RWPE1 (cell line): ENCODE measurements around the gene C5orf15.

ENCODE experiments used
- CTCF ChIA-PET: fragments of 350-600 bp; sonication (Branson Sonifier 250); formaldehyde crosslinking; extraction: SDS; loops from one replicate; lab custom pipeline; 2021; lab: Yijun Ruan, JAX
- POLR2A ChIA-PET: fragments of 400-600 bp; formaldehyde crosslinking; extraction: SDS; loops from one replicate; lab custom pipeline; 2020; ENCODE audit warnings: antibody characterized with exemption; ENCODE audit not compliant: low non-redundant PET; lab: Yijun Ruan, JAX
- DNase-seq: peaks from one replicate; pipeline ENCODE4 v3.0.0; 2012; ENCODE audit warnings: low spot score
- H3K27ac ChIP-seq: fragments of 450-650 bp; 2 replicates; pipeline ENCODE4 v1.5.1; 2017
- TF ChIP-seq, protein P1 (sequence below): fragments of 450-650 bp; conservative IDR thresholded peaks from 2 replicates; pipeline ENCODE4 v1.5.1; 2017; ENCODE audit warnings: low read depth, mild to moderate bottlenecking

Gene C5orf15

DNA sequence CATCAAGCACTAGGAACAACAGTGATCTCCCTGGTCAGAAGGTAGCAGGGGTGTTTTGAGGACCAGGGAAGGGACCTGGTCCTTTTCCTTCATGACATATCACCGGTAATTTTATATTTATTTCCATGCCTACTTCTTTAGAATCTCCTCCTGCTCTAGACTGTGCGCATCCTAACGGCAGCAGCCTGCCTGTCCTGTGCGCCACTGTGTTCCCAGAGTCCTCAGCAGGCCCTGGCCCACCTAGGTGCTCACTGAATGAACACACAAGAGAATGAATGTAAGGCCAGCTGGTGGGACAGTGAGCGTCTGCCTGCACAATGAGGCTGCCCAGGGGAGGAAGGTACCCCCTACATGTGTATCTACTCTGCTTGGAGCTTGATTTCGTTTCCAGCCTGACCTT lies 51.5 kb downstream of the C5orf15 start:
- TF ChIP-seq, protein P1, sequence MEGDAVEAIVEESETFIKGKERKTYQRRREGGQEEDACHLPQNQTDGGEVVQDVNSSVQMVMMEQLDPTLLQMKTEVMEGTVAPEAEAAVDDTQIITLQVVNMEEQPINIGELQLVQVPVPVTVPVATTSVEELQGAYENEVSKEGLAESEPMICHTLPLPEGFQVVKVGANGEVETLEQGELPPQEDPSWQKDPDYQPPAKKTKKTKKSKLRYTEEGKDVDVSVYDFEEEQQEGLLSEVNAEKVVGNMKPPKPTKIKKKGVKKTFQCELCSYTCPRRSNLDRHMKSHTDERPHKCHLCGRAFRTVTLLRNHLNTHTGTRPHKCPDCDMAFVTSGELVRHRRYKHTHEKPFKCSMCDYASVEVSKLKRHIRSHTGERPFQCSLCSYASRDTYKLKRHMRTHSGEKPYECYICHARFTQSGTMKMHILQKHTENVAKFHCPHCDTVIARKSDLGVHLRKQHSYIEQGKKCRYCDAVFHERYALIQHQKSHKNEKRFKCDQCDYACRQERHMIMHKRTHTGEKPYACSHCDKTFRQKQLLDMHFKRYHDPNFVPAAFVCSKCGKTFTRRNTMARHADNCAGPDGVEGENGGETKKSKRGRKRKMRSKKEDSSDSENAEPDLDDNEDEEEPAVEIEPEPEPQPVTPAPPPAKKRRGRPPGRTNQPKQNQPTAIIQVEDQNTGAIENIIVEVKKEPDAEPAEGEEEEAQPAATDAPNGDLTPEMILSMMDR, result no peak
- no peak for DNase-seq
- ChIA-PET POLR2A (no interaction called here), CTCF (no interaction called here)
- H3K27ac ChIP-seq, result no peak overlapping the region

DNA sequence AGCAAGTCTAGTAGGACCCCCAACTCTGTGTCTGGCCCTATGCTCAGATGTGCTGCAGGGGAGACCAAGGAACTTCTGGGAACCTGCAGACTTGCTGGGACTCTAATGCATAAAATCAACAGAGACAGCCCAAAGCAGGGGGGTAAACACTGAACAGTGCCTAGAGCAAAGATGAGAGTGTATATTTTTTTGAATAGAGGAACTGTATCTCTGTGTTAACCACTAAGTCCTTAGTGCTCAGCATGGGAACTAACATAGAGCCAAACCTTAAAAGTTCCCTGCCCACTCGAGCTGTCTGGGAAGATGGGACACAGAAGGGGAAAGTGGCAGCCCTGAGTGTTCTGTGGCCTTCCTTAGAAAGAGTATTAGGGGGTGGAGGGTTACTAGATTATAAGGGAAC lies 51.9 kb downstream of the C5orf15 start:
- ChIA-PET CTCF (no interaction called here), POLR2A (no interaction called here)
- DNase-seq, result no peak
- TF ChIP-seq, protein P1, result no peak
- H3K27ac ChIP-seq, result no peak overlapping the region

DNA sequence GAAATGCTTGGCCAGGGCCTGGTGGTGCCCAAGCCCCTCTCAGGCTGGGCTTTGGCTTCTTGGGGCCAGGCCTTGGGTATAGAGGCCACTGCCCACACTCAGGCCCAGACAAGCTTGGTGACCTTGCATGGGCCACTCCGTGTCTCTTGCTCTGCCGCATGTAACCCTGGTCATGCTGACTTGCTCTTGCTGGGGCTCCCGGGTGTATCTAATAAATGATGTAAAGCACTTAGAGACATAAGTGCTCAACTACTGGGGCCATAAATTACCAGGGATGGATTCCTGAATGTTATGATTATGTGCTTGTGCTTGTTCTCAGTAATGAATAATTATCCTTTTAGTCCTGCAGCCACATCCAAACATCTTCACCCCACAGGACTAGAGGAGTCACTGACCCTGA lies 54.0 kb downstream of the C5orf15 start:
- no peak for DNase-seq
- no peak overlapping the region for H3K27ac ChIP-seq
- ChIA-PET POLR2A (no interaction called here), CTCF (interaction anchor here (0.8 kb wide), 1 partner anchor 20 kb away, joined by 3 read pairs; no protein-coding TSS in a partner anchor)
- TF ChIP-seq, protein P1, result no peak

DNA sequence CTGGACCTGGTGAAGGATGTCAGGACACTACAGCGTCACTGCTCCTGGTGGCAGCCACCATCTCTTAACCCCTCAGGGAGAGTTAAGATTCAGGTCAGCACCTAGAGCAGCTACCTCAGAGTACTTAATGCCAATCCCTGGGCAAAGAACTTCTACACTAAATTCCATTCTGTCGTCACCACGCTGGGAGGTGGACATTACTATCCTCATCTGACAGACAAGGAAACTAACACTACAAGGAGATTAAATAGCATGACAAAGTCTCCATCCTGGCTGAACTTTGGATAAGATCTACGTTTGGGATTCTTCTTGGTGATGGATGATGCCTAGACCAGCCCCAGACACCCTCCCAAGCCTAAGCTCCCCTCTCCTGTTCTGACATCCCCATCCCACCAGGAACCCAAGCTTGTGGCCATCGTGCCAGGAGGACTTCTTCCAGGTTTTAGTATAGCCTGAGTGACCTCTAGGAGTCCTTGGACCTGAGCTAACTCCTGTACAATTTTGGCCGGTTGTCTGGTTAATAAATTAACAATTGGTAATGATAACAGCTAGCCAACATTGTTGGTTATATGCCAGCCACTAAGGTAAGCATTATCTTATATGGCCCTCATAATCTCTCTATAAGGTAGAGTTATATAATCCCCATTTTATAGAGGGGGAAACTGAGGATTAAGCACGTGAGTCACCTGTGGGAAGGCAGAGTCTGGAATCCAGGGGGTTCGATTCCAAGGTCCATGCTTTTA lies 54.8 kb downstream of the C5orf15 start:
- TF ChIP-seq, protein P1, result no peak
- DNase-seq, result no peak
- POLR2A ChIA-PET, result no interaction called here
- CTCF ChIA-PET, result interaction anchor here (0.6 to 0.8 kb wide), 2 partner anchors 19 to 299 kb away, joined by 3 read pairs; no protein-coding TSS in a partner anchor
- H3K27ac ChIP-seq, result no peak overlapping the region

DNA sequence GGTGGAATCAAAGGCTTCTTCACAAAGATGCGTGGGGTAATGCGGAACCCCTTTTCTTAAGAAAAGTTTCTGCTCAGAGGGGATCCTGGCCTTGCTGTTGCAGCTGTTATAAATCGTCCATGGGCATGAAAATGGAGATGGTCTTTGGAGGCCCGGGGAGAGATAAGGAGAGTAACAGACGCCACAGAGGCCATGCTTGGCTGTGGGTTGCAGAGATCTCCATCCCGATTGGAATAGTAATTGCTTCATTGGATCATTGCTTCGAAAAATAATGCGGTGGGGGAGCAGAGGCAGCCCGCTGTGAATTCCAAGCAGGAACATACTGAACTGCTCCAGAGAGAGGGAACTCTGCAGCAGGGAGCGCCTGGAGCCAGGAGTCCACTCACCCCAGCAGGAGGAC lies 55.5 kb downstream of the C5orf15 start:
- H3K27ac ChIP-seq, result no peak overlapping the region
- TF ChIP-seq, protein P1, result no peak
- no peak for DNase-seq
- ChIA-PET CTCF (no interaction called here), POLR2A (no interaction called here)

DNA sequence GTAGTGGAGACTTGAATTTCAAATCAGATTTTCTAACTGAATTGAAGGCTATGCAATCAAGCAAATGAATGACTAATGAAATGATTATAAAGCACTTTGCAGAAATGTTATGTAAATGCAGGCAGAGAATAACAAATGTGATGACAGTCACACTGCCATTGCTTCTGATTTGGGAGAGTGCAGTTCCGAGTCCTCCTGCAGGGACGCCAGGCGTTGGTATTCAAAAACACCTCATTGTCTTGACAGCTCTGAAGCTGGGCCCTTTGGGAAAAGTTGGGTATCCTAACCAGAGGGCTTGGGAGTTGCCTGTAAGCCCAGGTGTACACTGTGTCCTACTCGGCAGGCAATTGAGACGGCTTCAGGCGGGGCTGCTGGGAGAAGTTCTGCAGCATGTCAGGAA lies 57.9 kb downstream of the C5orf15 start:
- POLR2A ChIA-PET, result no interaction called here

More for the DNA sequence above, 57.9 kb downstream of the C5orf15 start:
- CTCF ChIA-PET, result no interaction called here
- DNase-seq, result no peak
- H3K27ac ChIP-seq, result no peak overlapping the region
- TF ChIP-seq, protein P1, result no peak
